Parathyroid adenoma (tissue), 2 donors: Measurements from ENCODE around the gene ADGRA3.

ENCODE experiments used
- H2AFZ ChIP-seq: fragments of 300-600 bp; sonication (generic); one replicate; pipeline ENCODE4 v1.7.0; 2017; ENCODE audit warnings: antibody characterized with exemption, mild to moderate bottlenecking
- H3K27ac ChIP-seq: fragments of 300-600 bp; sonication (generic); one replicate; pipeline ENCODE4 v1.7.0; 2017
- H3K27me3 ChIP-seq: fragments of 300-600 bp; sonication (generic); one replicate; pipeline ENCODE4 v1.7.0; 2017; ENCODE audit warnings: low read length; ENCODE audit not compliant: control insufficient read depth, insufficient read depth
- H3K36me3 ChIP-seq: fragments of 300-600 bp; sonication (generic); one replicate; pipeline ENCODE4 v1.7.0; 2017; ENCODE audit warnings: low read length; ENCODE audit not compliant: control insufficient read depth, insufficient read depth
- H3K4me1 ChIP-seq: fragments of 300-600 bp; sonication (generic); one replicate; pipeline ENCODE4 v1.7.0; 2017; ENCODE audit warnings: control low read depth
- H3K4me2 ChIP-seq: fragments of 300-600 bp; sonication (generic); one replicate; pipeline ENCODE4 v1.7.0; 2017; ENCODE audit warnings: low read length
- H3K4me3 ChIP-seq: fragments of 300-600 bp; sonication (generic); one replicate; pipeline ENCODE4 v1.7.0; 2017; ENCODE audit warnings: low read depth, low read length
- H3K79me2 ChIP-seq: fragments of 300-600 bp; sonication (generic); one replicate; pipeline ENCODE4 v1.7.0; 2017; ENCODE audit warnings: control low read depth
- H3K9ac ChIP-seq: fragments of 300-600 bp; sonication (generic); one replicate; pipeline ENCODE4 v1.7.0; 2017; ENCODE audit warnings: mild to moderate bottlenecking
- H3K9me3 ChIP-seq: fragments of 300-600 bp; sonication (generic); one replicate; pipeline ENCODE4 v1.7.0; 2017; ENCODE audit warnings: low read length; ENCODE audit not compliant: control insufficient read depth
- TF ChIP-seq, protein P1 (sequence below): fragments of 300-600 bp; sonication (generic); IDR thresholded peaks from one replicate; pipeline ENCODE4 v1.7.0; 2017; ENCODE audit warnings: antibody characterized with exemption, mild to moderate bottlenecking
- donor health status: primary hyperparathyroidism.

The ADGRA3 gene

DNA sequence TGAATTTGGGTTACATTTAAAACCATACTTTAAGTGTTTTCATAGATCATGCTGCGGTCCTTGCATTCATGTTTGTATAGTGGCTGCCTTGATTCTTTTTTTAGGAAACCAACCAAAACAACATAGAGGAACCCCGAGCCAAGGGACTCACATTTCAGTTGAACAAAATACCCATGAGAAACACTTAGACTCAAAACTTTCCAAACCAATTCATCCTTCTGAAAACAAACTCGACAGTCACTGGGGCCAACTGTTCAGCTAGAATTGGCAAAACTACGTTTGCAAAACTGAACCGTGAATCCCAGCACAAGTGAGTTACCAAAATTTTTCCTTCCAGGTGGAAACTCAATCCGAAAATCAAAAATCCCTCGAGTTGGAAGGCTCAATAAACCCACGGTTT lies 1.4 kb downstream of the ADGRA3 start:
- Histone ChIP-seq H3K4me3 (peak overlapping the region; percentile 71), H3K9ac (no peak overlapping the region), H2AFZ (no peak overlapping the region), H3K27ac (no peak overlapping the region), H3K27me3 (no peaks in the 10 kb centered on the region), H3K4me1 (no peaks in the 10 kb centered on the region), H3K36me3 (no peaks in the 10 kb centered on the region), H3K4me2 (peak overlapping the region; percentile 92), H3K9me3 (no peaks in the 10 kb centered on the region), H3K79me2 (peaks cover 14% of the 10 kb centered on the region)
- TF ChIP-seq, protein P1, sequence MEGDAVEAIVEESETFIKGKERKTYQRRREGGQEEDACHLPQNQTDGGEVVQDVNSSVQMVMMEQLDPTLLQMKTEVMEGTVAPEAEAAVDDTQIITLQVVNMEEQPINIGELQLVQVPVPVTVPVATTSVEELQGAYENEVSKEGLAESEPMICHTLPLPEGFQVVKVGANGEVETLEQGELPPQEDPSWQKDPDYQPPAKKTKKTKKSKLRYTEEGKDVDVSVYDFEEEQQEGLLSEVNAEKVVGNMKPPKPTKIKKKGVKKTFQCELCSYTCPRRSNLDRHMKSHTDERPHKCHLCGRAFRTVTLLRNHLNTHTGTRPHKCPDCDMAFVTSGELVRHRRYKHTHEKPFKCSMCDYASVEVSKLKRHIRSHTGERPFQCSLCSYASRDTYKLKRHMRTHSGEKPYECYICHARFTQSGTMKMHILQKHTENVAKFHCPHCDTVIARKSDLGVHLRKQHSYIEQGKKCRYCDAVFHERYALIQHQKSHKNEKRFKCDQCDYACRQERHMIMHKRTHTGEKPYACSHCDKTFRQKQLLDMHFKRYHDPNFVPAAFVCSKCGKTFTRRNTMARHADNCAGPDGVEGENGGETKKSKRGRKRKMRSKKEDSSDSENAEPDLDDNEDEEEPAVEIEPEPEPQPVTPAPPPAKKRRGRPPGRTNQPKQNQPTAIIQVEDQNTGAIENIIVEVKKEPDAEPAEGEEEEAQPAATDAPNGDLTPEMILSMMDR, result no peak

- H3K27me3 ChIP-seq, result no peaks in the 10 kb centered on the region
- TF ChIP-seq, protein P1, result no peak
- H3K79me2 ChIP-seq, result peaks cover 14% of the 10 kb centered on the region
- no peak overlapping the region for H3K27ac ChIP-seq
- H3K4me1 ChIP-seq, result no peaks in the 10 kb centered on the region
- H3K36me3 ChIP-seq, result no peaks in the 10 kb centered on the region
- no peak overlapping the region for H3K9ac ChIP-seq
- H2AFZ ChIP-seq, result no peak overlapping the region
- peak overlapping the region; percentile 92 for H3K4me2 ChIP-seq
- H3K4me3 ChIP-seq, result peak overlapping the region; percentile 71
- no peaks in the 10 kb centered on the region for H3K9me3 ChIP-seq
Observed at GRCh38 chr4:22514001-22514400, 1.9 kb downstream of the ADGRA3 start.

DNA sequence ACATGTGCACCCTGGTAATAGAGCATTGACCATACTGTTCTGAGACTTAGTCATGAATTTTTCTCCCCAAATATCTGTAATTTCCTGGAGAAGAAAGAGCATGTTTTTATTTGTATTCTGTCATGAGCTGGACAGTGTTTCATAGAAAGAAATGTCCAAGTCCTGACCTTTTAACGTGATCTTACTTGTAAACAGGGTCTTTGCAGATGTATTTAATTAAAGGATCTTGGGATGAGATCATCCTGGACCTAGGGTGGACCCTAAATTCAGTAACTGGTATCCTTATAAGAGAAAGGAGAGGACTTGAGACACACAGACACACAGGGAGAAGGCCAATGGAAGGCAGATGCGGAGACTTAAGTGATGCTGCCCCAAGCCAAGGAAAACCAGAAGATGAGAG lies 3.6 kb downstream of the ADGRA3 start:
- Histone ChIP-seq H3K9me3 (no peaks in the 10 kb centered on the region), H3K27me3 (no peaks in the 10 kb centered on the region), H2AFZ (no peak overlapping the region), H3K9ac (no peak overlapping the region), H3K4me2 (no peak overlapping the region), H3K79me2 (peaks cover 18% of the 10 kb centered on the region), H3K27ac (no peak overlapping the region), H3K4me3 (no peak overlapping the region), H3K36me3 (no peaks in the 10 kb centered on the region), H3K4me1 (no peaks in the 10 kb centered on the region)
- TF ChIP-seq, protein P1, result no peak

GRCh38 chr4:22510750-22511149 lies 5.1 kb downstream of the ADGRA3 start:
- H3K36me3 ChIP-seq, result no peaks in the 10 kb centered on the region
- no peak overlapping the region for H2AFZ ChIP-seq
- H3K4me1 ChIP-seq, result no peaks in the 10 kb centered on the region
- H3K27ac ChIP-seq, result no peak overlapping the region
- H3K79me2 ChIP-seq, result peaks cover 18% of the 10 kb centered on the region
- no peak overlapping the region for H3K4me3 ChIP-seq
- H3K9ac ChIP-seq, result no peak overlapping the region
- H3K9me3 ChIP-seq, result no peaks in the 10 kb centered on the region
- TF ChIP-seq, protein P1, result no peak
- H3K4me2 ChIP-seq, result no peak overlapping the region
- H3K27me3 ChIP-seq, result no peaks in the 10 kb centered on the region

- no peak overlapping the region for H3K9ac ChIP-seq
- TF ChIP-seq, protein P1, result no peak
- H3K36me3 ChIP-seq, result no peaks in the 10 kb centered on the region
- no peaks in the 10 kb centered on the region for H3K4me1 ChIP-seq
- no peak overlapping the region for H3K4me2 ChIP-seq
- no peaks in the 10 kb centered on the region for H3K9me3 ChIP-seq
- H2AFZ ChIP-seq, result no peak overlapping the region
- H3K79me2 ChIP-seq, result peaks cover 18% of the 10 kb centered on the region
- H3K27ac ChIP-seq, result no peak overlapping the region
- no peaks in the 10 kb centered on the region for H3K27me3 ChIP-seq
- no peak overlapping the region for H3K4me3 ChIP-seq
Observed at GRCh38 chr4:22508376-22508775, 7.5 kb downstream of the ADGRA3 start.
